ENCODE measurements around the gene PTPRG. TPM values are rescaled to one million over a fixed set of nuclear protein-coding genes. Genes with fewer than 3 reads are reported as not detected.

Gene PTPRG
- total and polyA plus RNA-seq, 10 of the 15 experiments (the other 5 are each of a cell fraction or from before 2014, with no cell fraction given) = 0.29 to 20.7 (median 1.4) TPM

DNA sequence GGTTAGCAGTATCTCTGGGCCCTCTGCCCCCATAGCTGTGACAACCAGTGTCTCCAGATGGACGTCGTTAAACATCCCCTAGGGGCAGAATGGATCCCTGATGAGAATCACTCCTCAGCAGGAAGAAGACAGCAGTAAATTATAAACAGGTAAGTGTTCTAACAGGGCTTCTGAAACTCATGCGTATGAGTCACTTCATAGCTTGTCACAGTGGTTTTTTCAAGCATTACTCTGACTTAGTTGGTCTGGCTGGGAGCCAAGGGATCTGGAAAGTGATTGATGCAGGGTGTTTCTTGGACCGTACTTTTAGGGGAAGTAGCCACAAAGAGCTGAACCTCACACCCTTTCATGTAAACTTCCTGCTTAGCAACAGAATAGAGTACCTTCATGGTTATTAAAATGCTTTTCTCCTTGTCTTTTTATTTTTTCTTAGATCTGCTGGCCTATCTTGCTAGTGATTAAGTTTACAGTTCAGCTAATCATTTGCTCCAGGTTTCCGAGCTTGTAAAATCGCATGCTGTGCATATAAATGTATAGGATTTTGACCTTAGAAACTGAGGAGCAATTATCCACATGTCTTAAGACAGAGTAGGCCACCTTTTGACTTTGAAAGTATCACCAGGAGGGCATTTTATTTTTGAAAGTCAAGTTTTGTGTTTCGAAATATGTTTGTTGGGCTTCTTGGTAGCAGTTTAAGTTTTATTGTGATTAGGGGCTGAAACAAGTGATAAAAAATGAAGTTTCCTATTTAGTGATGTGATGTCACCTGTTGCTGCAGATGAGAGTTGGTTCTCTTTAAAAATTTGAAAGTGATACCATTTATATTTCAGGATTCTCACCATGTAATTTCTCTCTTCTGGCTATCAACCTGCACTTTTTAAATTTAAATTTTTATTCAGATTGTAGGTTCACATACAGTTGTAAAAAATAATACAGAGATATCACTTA is 333.9 kb downstream of the PTPRG start (continued):
- TF ChIP-seq, protein P1, sequence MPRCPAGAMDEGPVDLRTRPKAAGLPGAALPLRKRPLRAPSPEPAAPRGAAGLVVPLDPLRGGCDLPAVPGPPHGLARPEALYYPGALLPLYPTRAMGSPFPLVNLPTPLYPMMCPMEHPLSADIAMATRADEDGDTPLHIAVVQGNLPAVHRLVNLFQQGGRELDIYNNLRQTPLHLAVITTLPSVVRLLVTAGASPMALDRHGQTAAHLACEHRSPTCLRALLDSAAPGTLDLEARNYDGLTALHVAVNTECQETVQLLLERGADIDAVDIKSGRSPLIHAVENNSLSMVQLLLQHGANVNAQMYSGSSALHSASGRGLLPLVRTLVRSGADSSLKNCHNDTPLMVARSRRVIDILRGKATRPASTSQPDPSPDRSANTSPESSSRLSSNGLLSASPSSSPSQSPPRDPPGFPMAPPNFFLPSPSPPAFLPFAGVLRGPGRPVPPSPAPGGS (IDR thresholded peaks at IDR 0.05; ENCODE audit: borderline replicate concordance, insufficient read depth, low read depth, low read length, poor library complexity, severe bottlenecking) = no peak
- TF ChIP-seq, protein P2, sequence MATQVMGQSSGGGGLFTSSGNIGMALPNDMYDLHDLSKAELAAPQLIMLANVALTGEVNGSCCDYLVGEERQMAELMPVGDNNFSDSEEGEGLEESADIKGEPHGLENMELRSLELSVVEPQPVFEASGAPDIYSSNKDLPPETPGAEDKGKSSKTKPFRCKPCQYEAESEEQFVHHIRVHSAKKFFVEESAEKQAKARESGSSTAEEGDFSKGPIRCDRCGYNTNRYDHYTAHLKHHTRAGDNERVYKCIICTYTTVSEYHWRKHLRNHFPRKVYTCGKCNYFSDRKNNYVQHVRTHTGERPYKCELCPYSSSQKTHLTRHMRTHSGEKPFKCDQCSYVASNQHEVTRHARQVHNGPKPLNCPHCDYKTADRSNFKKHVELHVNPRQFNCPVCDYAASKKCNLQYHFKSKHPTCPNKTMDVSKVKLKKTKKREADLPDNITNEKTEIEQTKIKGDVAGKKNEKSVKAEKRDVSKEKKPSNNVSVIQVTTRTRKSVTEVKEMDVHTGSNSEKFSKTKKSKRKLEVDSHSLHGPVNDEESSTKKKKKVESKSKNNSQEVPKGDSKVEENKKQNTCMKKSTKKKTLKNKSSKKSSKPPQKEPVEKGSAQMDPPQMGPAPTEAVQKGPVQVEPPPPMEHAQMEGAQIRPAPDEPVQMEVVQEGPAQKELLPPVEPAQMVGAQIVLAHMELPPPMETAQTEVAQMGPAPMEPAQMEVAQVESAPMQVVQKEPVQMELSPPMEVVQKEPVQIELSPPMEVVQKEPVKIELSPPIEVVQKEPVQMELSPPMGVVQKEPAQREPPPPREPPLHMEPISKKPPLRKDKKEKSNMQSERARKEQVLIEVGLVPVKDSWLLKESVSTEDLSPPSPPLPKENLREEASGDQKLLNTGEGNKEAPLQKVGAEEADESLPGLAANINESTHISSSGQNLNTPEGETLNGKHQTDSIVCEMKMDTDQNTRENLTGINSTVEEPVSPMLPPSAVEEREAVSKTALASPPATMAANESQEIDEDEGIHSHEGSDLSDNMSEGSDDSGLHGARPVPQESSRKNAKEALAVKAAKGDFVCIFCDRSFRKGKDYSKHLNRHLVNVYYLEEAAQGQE (IDR thresholded peaks at IDR 0.05; ENCODE audit: low read depth, low read length) = no peak
- peak; percentile 80 for TF ChIP-seq MEF2B (IDR thresholded peaks at IDR 0.05; ENCODE audit: partially characterized antibody, poor library complexity, severe bottlenecking)
- no peak for TF ChIP-seq HCFC1 (IDR thresholded peaks at IDR 0.05; ENCODE audit: low read length)
- TF ChIP-seq, protein P3, sequence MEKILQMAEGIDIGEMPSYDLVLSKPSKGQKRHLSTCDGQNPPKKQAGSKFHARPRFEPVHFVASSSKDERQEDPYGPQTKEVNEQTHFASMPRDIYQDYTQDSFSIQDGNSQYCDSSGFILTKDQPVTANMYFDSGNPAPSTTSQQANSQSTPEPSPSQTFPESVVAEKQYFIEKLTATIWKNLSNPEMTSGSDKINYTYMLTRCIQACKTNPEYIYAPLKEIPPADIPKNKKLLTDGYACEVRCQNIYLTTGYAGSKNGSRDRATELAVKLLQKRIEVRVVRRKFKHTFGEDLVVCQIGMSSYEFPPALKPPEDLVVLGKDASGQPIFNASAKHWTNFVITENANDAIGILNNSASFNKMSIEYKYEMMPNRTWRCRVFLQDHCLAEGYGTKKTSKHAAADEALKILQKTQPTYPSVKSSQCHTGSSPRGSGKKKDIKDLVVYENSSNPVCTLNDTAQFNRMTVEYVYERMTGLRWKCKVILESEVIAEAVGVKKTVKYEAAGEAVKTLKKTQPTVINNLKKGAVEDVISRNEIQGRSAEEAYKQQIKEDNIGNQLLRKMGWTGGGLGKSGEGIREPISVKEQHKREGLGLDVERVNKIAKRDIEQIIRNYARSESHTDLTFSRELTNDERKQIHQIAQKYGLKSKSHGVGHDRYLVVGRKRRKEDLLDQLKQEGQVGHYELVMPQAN (conservative IDR thresholded peaks at IDR 0.05) = no peak
- TF ChIP-seq SPI1 (IDR thresholded peaks at IDR 0.05; ENCODE audit: borderline replicate concordance, insufficient read depth, low read depth, low read length) = peak; percentile 46; the same call in 1 of the 2 replicates
- no peak for TF ChIP-seq IRF4 (IDR thresholded peaks at IDR 0.05; ENCODE audit: low read depth, low read length)
- TF ChIP-seq PML (IDR thresholded peaks at IDR 0.05; ENCODE audit: low read length) = no peak
- TF ChIP-seq, protein P4, sequence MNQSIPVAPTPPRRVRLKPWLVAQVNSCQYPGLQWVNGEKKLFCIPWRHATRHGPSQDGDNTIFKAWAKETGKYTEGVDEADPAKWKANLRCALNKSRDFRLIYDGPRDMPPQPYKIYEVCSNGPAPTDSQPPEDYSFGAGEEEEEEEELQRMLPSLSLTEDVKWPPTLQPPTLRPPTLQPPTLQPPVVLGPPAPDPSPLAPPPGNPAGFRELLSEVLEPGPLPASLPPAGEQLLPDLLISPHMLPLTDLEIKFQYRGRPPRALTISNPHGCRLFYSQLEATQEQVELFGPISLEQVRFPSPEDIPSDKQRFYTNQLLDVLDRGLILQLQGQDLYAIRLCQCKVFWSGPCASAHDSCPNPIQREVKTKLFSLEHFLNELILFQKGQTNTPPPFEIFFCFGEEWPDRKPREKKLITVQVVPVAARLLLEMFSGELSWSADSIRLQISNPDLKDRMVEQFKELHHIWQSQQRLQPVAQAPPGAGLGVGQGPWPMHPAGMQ (IDR thresholded peaks at IDR 0.05; ENCODE audit: borderline replicate concordance) = no peak
- TF ChIP-seq, protein P5, sequence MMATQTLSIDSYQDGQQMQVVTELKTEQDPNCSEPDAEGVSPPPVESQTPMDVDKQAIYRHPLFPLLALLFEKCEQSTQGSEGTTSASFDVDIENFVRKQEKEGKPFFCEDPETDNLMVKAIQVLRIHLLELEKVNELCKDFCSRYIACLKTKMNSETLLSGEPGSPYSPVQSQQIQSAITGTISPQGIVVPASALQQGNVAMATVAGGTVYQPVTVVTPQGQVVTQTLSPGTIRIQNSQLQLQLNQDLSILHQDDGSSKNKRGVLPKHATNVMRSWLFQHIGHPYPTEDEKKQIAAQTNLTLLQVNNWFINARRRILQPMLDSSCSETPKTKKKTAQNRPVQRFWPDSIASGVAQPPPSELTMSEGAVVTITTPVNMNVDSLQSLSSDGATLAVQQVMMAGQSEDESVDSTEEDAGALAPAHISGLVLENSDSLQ (IDR thresholded peaks at IDR 0.05) = peak; percentile 93
- TF ChIP-seq, protein P6, sequence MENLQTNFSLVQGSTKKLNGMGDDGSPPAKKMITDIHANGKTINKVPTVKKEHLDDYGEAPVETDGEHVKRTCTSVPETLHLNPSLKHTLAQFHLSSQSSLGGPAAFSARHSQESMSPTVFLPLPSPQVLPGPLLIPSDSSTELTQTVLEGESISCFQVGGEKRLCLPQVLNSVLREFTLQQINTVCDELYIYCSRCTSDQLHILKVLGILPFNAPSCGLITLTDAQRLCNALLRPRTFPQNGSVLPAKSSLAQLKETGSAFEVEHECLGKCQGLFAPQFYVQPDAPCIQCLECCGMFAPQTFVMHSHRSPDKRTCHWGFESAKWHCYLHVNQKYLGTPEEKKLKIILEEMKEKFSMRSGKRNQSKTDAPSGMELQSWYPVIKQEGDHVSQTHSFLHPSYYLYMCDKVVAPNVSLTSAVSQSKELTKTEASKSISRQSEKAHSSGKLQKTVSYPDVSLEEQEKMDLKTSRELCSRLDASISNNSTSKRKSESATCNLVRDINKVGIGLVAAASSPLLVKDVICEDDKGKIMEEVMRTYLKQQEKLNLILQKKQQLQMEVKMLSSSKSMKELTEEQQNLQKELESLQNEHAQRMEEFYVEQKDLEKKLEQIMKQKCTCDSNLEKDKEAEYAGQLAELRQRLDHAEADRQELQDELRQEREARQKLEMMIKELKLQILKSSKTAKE (IDR thresholded peaks at IDR 0.05; ENCODE audit: low read depth, poor library complexity, severe bottlenecking) = peak; percentile 92
- TF ChIP-seq, protein P7, sequence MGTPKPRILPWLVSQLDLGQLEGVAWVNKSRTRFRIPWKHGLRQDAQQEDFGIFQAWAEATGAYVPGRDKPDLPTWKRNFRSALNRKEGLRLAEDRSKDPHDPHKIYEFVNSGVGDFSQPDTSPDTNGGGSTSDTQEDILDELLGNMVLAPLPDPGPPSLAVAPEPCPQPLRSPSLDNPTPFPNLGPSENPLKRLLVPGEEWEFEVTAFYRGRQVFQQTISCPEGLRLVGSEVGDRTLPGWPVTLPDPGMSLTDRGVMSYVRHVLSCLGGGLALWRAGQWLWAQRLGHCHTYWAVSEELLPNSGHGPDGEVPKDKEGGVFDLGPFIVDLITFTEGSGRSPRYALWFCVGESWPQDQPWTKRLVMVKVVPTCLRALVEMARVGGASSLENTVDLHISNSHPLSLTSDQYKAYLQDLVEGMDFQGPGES (IDR thresholded peaks at IDR 0.05) = no peak
- peak; percentile 62 to 92 for TF ChIP-seq EP300 (IDR thresholded peaks at IDR 0.05; ENCODE audit: borderline replicate concordance in 1 of 2, control insufficient read depth in 1 of 2, low read depth in 2 of 2, low read length in 2 of 2)
